ENCODE data around the gene TPP2.

- TF ChIP-seq CTCF (IDR thresholded peaks at IDR 0.05) (no peak), POLR2A (IDR thresholded peaks at IDR 0.05) (no peak)
Observed at GRCh38 chr13:102569488-102569887, 27.3 kb upstream of the TPP2 start.

Data from esophagus squamous epithelium (tissue), 4 donors.